A549 treated with AZD9567 at 1 μM for 4 hours (cell line): ENCODE data around the gene METTL22. TPM values are rescaled to one million over a fixed set of nuclear protein-coding genes. Genes with fewer than 3 reads are reported as not detected.

Experiments used
- total RNA-seq: library from RNA; stranded (reverse); fragments of 200-300 nt; extraction: Qiagen RNA extraction; gene quantifications from 5 replicates; pipeline ENCODE4 v1.2.3, GENCODE V29; 2022; ENCODE audit not compliant: insufficient read depth

The METTL22 gene
- 22.0 to 27.9 TPM (median 25.0 TPM) in 5 replicates for total RNA-seq

GRCh38 chr16:8621572-8622314, at the start of gene METTL22:
Gene METTL22, plus strand, starts transcription at chr16:8621698. Its CDS starts 3,968 bp downstream, at chr16:8625666.

GRCh38 chr16:8589900-8590688, 31.4 kb upstream of the METTL22 start, which contains the start of gene TMEM114:
Gene TMEM114, minus strand, starts transcription at chr16:8590511. Its CDS starts 673 bp downstream, at chr16:8589838.

GRCh38 chr16:8674413-8675022, 53.0 kb downstream of the METTL22 start, which contains the start of gene ABAT:
Gene ABAT, plus strand, starts transcription at chr16:8674617. Its CDS starts 61,123 bp downstream, at chr16:8735740.

Other genes starting within 250 kb of the METTL22 start
- gene TMEM114, start 31.2 kb upstream of the METTL22 start, total RNA-seq, result not detected in 5 replicates
- 0.22 to 0.40 TPM (median 0.33 TPM) in 5 replicates for gene ABAT, start 52.9 kb downstream of the METTL22 start, total RNA-seq
- 7.7 to 15.0 TPM (median 14.0 TPM) in 5 replicates for gene TMEM186, start 175.9 kb downstream of the METTL22 start, total RNA-seq
- 87.8 to 91.7 TPM (median 89.2 TPM) in 5 replicates for gene PMM2, start 176.1 kb downstream of the METTL22 start, total RNA-seq
- 121 to 163 TPM (median 158 TPM) in 5 replicates for gene CARHSP1, start 247.3 kb downstream of the METTL22 start, total RNA-seq